Measurements from ENCODE around the gene ZNF525.

Gene ZNF525

DNA sequence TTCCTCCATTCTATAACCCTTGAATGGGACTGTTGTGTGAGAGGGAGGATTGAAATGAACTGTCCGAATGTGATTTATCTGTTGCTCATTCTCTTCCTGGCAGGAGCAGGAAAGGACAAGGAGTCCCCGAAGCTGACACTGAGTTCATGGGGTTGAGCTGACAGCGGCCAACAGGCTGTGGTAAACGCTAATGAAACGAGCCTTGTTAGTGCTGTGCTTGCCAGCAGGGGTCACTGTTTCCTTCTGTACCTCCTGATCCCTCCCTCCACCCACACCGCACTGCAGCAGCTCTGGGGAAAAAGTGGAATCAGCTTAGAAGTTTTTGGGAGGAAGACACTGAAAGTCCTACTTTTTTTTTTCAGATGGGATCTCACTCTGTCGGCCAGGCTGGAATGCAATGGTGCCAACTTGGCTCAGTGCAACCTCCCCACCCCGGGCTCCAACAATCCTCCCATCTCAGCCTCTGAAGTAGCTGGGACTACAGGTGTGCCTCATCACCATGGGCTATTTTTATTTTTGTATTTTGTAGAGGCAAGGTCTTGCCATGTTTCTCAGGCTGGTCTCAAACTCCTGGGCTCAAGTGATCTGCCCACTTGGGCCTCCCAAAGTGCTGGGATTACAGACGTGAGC is 59.6 kb downstream of the ZNF525 start:
- no peak overlapping the region for H3K4me3 ChIP-seq (ENCODE audit: insufficient read length, low read depth)
- peak; percentile 66 for DNase-seq (ENCODE audit: low read depth, low spot score)
- no peak overlapping the region for H3K9ac ChIP-seq (ENCODE audit: insufficient read length, low read depth)
- H3K4me1 ChIP-seq (ENCODE audit: insufficient read depth, insufficient read length), result no peaks in the 10 kb centered on the region
- peaks cover 3% of the 10 kb centered on the region for H3K36me3 ChIP-seq (ENCODE audit: insufficient read depth, insufficient read length, low read length)
- H3K27me3 ChIP-seq (ENCODE audit: insufficient read depth, insufficient read length), result no peaks in the 10 kb centered on the region
- H3K9me3 ChIP-seq (ENCODE audit: insufficient read depth, low read length), result no peaks in the 10 kb centered on the region
- TF ChIP-seq SUZ12 (IDR thresholded peaks at IDR 0.05; ENCODE audit: extremely low read depth, insufficient read depth, insufficient read length) (no peak), YY1 (IDR thresholded peaks at IDR 0.05; ENCODE audit: insufficient read depth, insufficient read length) (no peak), ZNF274 (IDR thresholded peaks at IDR 0.05; ENCODE audit: low read depth, low read length) (no peak)

DNA sequence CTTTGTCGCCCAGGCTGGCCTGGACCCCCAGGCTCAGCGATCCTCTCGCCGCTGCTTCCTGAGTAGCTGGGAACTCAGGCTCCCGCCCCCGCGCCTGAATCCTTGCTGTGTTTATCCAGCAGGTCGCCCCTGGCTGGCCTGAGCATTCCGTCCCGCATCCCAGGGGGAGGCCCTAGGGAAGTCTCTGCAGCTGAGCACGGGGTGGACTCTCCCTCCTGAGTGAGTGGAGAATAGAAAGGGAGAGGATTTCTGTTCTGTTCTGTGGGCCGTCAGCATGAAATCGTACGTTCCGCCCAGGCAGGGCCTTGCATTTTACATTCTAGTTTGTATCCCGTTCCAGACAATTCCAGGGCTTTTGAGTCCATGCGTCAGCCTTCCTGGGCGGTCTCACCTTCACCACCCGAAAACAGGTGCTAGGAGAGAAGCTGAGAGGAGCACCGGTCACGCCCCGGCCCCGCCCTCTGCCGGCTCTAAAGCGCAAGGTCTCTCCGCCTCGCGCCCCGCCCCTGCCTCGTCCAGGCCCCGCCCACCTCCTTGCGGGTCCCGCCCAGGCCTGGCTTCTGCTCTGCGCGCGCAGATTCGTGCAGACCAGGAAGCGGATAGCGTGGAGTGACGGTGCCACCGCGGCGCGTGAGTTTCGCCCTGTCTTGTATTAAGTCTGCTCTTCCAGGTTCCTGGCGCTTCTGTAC is 66.0 kb downstream of the ZNF525 start, which contains the start of gene ZNF761:
ZNF761 (plus strand) TSS at position 586 of the 689 bp plus-strand sequence. CDS start 15,285 bp downstream, outside the sequence.
- Histone ChIP-seq H3K9me3 (ENCODE audit: insufficient read depth, low read length) (no peaks in the 10 kb centered on the region), H3K9ac (ENCODE audit: insufficient read length, low read depth) (peak within 1 kb of the TSS; percentile 83), H3K4me1 (ENCODE audit: insufficient read depth, insufficient read length) (no peaks in the 10 kb centered on the region), H3K27me3 (ENCODE audit: insufficient read depth, insufficient read length) (no peaks in the 10 kb centered on the region), H3K4me3 (ENCODE audit: insufficient read length, low read depth) (peak within 1 kb of the TSS; percentile 78), H3K36me3 (ENCODE audit: insufficient read depth, insufficient read length, low read length) (peaks cover 29% of the 10 kb centered on the region)
- no peak for TF ChIP-seq YY1 (IDR thresholded peaks at IDR 0.05; ENCODE audit: insufficient read depth, insufficient read length)
- no peak for TF ChIP-seq ZNF274 (IDR thresholded peaks at IDR 0.05; ENCODE audit: low read depth, low read length)
- no peak for TF ChIP-seq SUZ12 (IDR thresholded peaks at IDR 0.05; ENCODE audit: extremely low read depth, insufficient read depth, insufficient read length)
- DNase-seq (ENCODE audit: low read depth, low spot score), result peak; percentile 76

DNA sequence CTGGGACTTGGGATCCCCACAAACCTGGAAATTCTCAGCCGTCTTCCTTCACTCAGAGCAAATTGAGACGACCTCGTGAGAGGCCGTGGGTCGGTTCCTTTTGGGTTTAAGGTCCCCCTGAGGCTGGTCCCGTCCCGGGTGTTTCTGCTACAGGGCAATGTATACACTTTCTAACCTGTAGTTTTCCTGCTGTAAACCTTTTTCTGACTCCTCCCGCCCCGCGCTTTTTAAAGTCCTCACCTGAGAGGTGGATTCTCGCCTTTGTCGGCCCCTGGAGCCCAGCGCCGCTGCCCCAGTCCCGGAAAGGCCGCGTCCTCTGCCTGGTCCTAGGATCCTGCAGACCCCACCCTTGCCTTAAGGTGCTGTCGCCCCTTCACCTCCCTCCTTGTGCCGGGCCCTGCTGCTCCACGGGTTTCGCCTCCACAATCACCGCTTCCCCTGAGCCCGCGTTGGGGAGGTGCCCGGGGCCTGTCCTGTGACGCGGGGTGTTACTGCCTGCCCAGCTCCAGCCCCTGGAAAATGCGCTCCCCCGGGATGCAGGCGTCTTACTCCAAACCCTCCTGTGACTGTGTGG is 66.7 kb downstream of the ZNF525 start:
- Histone ChIP-seq H3K27me3 (ENCODE audit: insufficient read depth, insufficient read length) (no peaks in the 10 kb centered on the region), H3K36me3 (ENCODE audit: insufficient read depth, insufficient read length, low read length) (peaks cover 33% of the 10 kb centered on the region), H3K4me1 (ENCODE audit: insufficient read depth, insufficient read length) (no peaks in the 10 kb centered on the region), H3K9ac (ENCODE audit: insufficient read length, low read depth) (peak overlapping the region; percentile 83), H3K4me3 (ENCODE audit: insufficient read length, low read depth) (peak overlapping the region; percentile 78), H3K9me3 (ENCODE audit: insufficient read depth, low read length) (no peaks in the 10 kb centered on the region)
- no peak for DNase-seq (ENCODE audit: low read depth, low spot score)
- TF ChIP-seq SUZ12 (IDR thresholded peaks at IDR 0.05; ENCODE audit: extremely low read depth, insufficient read depth, insufficient read length) (no peak), ZNF274 (IDR thresholded peaks at IDR 0.05; ENCODE audit: low read depth, low read length) (no peak), YY1 (IDR thresholded peaks at IDR 0.05; ENCODE audit: insufficient read depth, insufficient read length) (no peak)
